ENCODE results near the gene WFDC1. TPM values are rescaled to one million over a fixed set of nuclear protein-coding genes. Genes with fewer than 3 reads are reported as not detected.

Gene WFDC1
- total and polyA plus RNA-seq, 2 experiments from 2014 or later: 0.76 to 0.95 TPM

DNA sequence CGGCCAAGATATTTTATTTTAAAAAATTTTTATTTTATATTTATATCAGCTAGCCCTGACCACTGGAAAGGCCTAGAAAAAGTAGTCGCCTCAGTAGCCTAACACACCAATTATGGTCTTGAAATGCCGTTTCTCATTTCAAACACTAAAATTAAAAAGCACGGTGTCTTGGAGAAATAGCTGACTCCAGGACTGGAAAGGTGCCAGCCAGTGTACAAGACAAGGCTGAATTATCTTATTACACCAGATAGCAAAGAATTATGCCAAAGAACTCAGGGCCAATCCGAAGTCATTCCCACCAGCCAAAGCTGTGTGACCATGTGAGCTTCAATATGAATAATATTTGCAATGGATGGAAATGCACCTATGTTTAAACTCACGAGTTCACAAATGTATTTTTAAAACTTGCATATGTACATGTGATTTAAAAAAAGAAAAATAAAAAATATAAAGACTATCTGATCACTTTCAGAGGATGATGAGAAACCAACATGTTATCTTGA is 53.8 kb downstream of the WFDC1 start:
- Histone ChIP-seq H3F3A (replicated peaks; ENCODE audit: low read depth) (no peaks in the 10 kb centered on the region), H3K4me2 (no peak overlapping the region), H3K4me1 (ENCODE audit: insufficient read depth) (no peaks in the 10 kb centered on the region), H4K20me1 (replicated peaks; ENCODE audit: insufficient read depth) (no peaks in the 10 kb centered on the region), H3K79me2 (replicated peaks; ENCODE audit: insufficient read depth) (no peaks in the 10 kb centered on the region), H3K4me3 (no peak overlapping the region), H2AFZ (no peak overlapping the region), H3K9me2 (ENCODE audit: insufficient read depth) (no peaks in the 10 kb centered on the region), H3K27me3 (ENCODE audit: insufficient read depth) (no peaks in the 10 kb centered on the region), H3K36me3 (ENCODE audit: insufficient read depth) (no peaks in the 10 kb centered on the region), H3K27ac (ENCODE audit: low read depth) (no peak overlapping the region)
- Mint-ChIP-seq H3K27ac (no peak overlapping the region), H3K4me1 (peaks cover 3% of the 10 kb centered on the region), H3K4me3 (no peak overlapping the region), H3K27me3 (ENCODE audit: insufficient read depth, low read depth, poor library complexity) (peaks cover 2% of the 10 kb centered on the region), H3K9me3 (no peaks in the 10 kb centered on the region), H3K36me3 (ENCODE audit: low read depth) (no peaks in the 10 kb centered on the region)
- ATAC-seq (no peak), DNase-seq (ENCODE audit: low spot score) (no peak)
- TF ChIP-seq, protein P1, sequence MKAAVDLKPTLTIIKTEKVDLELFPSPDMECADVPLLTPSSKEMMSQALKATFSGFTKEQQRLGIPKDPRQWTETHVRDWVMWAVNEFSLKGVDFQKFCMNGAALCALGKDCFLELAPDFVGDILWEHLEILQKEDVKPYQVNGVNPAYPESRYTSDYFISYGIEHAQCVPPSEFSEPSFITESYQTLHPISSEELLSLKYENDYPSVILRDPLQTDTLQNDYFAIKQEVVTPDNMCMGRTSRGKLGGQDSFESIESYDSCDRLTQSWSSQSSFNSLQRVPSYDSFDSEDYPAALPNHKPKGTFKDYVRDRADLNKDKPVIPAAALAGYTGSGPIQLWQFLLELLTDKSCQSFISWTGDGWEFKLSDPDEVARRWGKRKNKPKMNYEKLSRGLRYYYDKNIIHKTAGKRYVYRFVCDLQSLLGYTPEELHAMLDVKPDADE (IDR thresholded peaks at IDR 0.05): no peak
- TF ChIP-seq NANOG (IDR thresholded peaks at IDR 0.05; ENCODE audit: borderline replicate concordance): no peak
- TF ChIP-seq CREB1 (CRISPR knock-in tag; IDR thresholded peaks at IDR 0.05; ENCODE audit: low read depth): no peak
- no peak for TF ChIP-seq EZH2 (IDR thresholded peaks at IDR 0.05; ENCODE audit: low read depth, unreplicated experiment)
- TF ChIP-seq POLR2AphosphoS5 (IDR thresholded peaks at IDR 0.05; ENCODE audit: low read depth): no peak
- no peak for TF ChIP-seq EZH2phosphoT487 (IDR thresholded peaks at IDR 0.05; ENCODE audit: unreplicated experiment)
- TF ChIP-seq JUNB (IDR thresholded peaks at IDR 0.05; ENCODE audit: unreplicated experiment): no peak

GRCh38 chr16:84349862-84350684 is 55.4 kb downstream of the WFDC1 start:
- Mint-ChIP-seq H3K4me1 (peaks cover 3% of the 10 kb centered on the region), H3K9me3 (no peaks in the 10 kb centered on the region), H3K36me3 (ENCODE audit: low read depth) (no peaks in the 10 kb centered on the region), H3K27ac (no peak overlapping the region), H3K4me3 (no peak overlapping the region), H3K27me3 (ENCODE audit: insufficient read depth, low read depth, poor library complexity) (no peaks in the 10 kb centered on the region)
- H3K79me2 ChIP-seq (replicated peaks; ENCODE audit: insufficient read depth): no peaks in the 10 kb centered on the region
- ATAC-seq (peak; percentile 46; the same call in 2 of the 3 replicates), DNase-seq (ENCODE audit: low spot score) (no peak)
- no peaks in the 10 kb centered on the region for H3F3A ChIP-seq (replicated peaks; ENCODE audit: low read depth)
- H3K27ac ChIP-seq (ENCODE audit: low read depth): no peak overlapping the region
- H3K4me2 ChIP-seq: no peak overlapping the region
- no peaks in the 10 kb centered on the region for H3K27me3 ChIP-seq (ENCODE audit: insufficient read depth)
- peak overlapping the region; percentile 28; the same call in 1 of the 2 replicates for H2AFZ ChIP-seq
- no peaks in the 10 kb centered on the region for H3K36me3 ChIP-seq (ENCODE audit: insufficient read depth)
- H3K4me1 ChIP-seq (ENCODE audit: insufficient read depth): no peaks in the 10 kb centered on the region
- no peaks in the 10 kb centered on the region for H3K9me2 ChIP-seq (ENCODE audit: insufficient read depth)
- no peak overlapping the region for H3K4me3 ChIP-seq
- no peaks in the 10 kb centered on the region for H4K20me1 ChIP-seq (replicated peaks; ENCODE audit: insufficient read depth)
- TF ChIP-seq, protein P2, sequence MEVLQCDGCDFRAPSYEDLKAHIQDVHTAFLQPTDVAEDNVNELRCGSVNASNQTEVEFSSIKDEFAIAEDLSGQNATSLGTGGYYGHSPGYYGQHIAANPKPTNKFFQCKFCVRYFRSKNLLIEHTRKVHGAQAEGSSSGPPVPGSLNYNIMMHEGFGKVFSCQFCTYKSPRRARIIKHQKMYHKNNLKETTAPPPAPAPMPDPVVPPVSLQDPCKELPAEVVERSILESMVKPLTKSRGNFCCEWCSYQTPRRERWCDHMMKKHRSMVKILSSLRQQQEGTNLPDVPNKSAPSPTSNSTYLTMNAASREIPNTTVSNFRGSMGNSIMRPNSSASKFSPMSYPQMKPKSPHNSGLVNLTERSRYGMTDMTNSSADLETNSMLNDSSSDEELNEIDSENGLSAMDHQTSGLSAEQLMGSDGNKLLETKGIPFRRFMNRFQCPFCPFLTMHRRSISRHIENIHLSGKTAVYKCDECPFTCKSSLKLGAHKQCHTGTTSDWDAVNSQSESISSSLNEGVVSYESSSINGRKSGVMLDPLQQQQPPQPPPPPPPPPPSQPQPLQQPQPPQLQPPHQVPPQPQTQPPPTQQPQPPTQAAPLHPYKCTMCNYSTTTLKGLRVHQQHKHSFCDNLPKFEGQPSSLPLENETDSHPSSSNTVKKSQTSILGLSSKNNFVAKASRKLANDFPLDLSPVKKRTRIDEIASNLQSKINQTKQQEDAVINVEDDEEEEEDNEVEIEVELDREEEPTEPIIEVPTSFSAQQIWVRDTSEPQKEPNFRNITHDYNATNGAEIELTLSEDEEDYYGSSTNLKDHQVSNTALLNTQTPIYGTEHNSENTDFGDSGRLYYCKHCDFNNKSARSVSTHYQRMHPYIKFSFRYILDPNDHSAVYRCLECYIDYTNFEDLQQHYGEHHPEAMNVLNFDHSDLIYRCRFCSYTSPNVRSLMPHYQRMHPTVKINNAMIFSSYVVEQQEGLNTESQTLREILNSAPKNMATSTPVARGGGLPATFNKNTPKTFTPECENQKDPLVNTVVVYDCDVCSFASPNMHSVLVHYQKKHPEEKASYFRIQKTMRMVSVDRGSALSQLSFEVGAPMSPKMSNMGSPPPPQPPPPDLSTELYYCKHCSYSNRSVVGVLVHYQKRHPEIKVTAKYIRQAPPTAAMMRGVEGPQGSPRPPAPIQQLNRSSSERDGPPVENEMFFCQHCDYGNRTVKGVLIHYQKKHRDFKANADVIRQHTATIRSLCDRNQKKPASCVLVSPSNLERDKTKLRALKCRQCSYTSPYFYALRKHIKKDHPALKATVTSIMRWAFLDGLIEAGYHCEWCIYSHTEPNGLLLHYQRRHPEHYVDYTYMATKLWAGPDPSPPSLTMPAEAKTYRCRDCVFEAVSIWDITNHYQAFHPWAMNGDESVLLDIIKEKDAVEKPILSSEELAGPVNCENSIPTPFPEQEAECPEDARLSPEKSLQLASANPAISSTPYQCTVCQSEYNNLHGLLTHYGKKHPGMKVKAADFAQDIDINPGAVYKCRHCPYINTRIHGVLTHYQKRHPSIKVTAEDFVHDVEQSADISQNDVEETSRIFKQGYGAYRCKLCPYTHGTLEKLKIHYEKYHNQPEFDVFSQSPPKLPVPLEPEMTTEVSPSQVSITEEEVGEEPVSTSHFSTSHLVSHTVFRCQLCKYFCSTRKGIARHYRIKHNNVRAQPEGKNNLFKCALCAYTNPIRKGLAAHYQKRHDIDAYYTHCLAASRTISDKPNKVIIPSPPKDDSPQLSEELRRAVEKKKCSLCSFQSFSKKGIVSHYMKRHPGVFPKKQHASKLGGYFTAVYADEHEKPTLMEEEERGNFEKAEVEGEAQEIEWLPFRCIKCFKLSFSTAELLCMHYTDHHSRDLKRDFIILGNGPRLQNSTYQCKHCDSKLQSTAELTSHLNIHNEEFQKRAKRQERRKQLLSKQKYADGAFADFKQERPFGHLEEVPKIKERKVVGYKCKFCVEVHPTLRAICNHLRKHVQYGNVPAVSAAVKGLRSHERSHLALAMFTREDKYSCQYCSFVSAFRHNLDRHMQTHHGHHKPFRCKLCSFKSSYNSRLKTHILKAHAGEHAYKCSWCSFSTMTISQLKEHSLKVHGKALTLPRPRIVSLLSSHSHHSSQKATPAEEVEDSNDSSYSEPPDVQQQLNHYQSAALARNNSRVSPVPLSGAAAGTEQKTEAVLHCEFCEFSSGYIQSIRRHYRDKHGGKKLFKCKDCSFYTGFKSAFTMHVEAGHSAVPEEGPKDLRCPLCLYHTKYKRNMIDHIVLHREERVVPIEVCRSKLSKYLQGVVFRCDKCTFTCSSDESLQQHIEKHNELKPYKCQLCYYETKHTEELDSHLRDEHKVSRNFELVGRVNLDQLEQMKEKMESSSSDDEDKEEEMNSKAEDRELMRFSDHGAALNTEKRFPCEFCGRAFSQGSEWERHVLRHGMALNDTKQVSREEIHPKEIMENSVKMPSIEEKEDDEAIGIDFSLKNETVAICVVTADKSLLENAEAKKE (CRISPR knock-in tag; IDR thresholded peaks at IDR 0.05): no peak
- TF ChIP-seq JUNB (IDR thresholded peaks at IDR 0.05; ENCODE audit: unreplicated experiment): no peak
- no peak for TF ChIP-seq ZNF114 (CRISPR knock-in tag; IDR thresholded peaks at IDR 0.05)
- TF ChIP-seq CREB1 (CRISPR knock-in tag; IDR thresholded peaks at IDR 0.05; ENCODE audit: low read depth): no peak
- TF ChIP-seq NANOG (IDR thresholded peaks at IDR 0.05; ENCODE audit: borderline replicate concordance): no peak
- TF ChIP-seq POLR2AphosphoS5 (IDR thresholded peaks at IDR 0.05; ENCODE audit: low read depth): no peak
- TF ChIP-seq, protein P1 (IDR thresholded peaks at IDR 0.05): no peak
- TF ChIP-seq EZH2 (IDR thresholded peaks at IDR 0.05; ENCODE audit: low read depth, unreplicated experiment): no peak
- TF ChIP-seq STAT1 (IDR thresholded peaks at IDR 0.05; ENCODE audit: unreplicated experiment): no peak
